Neural progenitor cell (in vitro differentiated cells): ENCODE data around the gene TNFSF12. TPM values are rescaled to one million over a fixed set of nuclear protein-coding genes. Genes with fewer than 3 reads are reported as not detected.
A peak's percentile ranks its signal among the peaks of the same experiment; 100 is the strongest.
"Not testable (repeated sequence)": the region's sequence is repeated elsewhere in the genome, so short reads cannot be mapped to it uniquely, and the experiment has no call there.

Experiments
- DNase-seq: peaks from one replicate; pipeline ENCODE4 v3.0.0-alpha.2; 2016; ENCODE audit warnings: low spot score
- H2AFZ ChIP-seq: fragments of 200-600 bp; sonication (generic); replicated peaks from 2 replicates; pipeline ENCODE4 v1.6.1; 2016; ENCODE audit warnings: antibody characterized with exemption
- H3F3A ChIP-seq: fragments of 200-600 bp; sonication (generic); 2 replicates; pipeline ENCODE4 v1.6.1; 2016; ENCODE audit warnings: antibody characterized with exemption, low read depth
- H3K27ac ChIP-seq: fragments of 200-600 bp; sonication (generic); 2 replicates; pipeline ENCODE4 v1.5.1; 2016; ENCODE audit warnings: mild to moderate bottlenecking
- H3K27me3 ChIP-seq: fragments of 200-600 bp; sonication (generic); 2 replicates; pipeline ENCODE4 v1.6.1; 2016; ENCODE audit warnings: mild to moderate bottlenecking, moderate library complexity
- H3K36me3 ChIP-seq: fragments of 200-600 bp; sonication (generic); 2 replicates; pipeline ENCODE4 v1.5.1; 2016
- H3K4me1 ChIP-seq: fragments of 200-600 bp; sonication (generic); 2 replicates; pipeline ENCODE4 v1.6.1; 2016; ENCODE audit warnings: mixed run types
- H3K4me2 ChIP-seq: fragments of 200-600 bp; sonication (generic); 2 replicates; pipeline ENCODE4 v1.6.1; 2016
- H3K4me3 ChIP-seq: fragments of 200-600 bp; sonication (generic); 2 replicates; pipeline ENCODE4 v1.5.1; 2016
- H3K79me2 ChIP-seq: fragments of 200-600 bp; sonication (generic); 2 replicates; pipeline ENCODE4 v1.6.1; 2016; ENCODE audit warnings: low read depth
- H3K9ac ChIP-seq: fragments of 200-600 bp; sonication (generic); 2 replicates; pipeline ENCODE4 v1.6.1; 2016
- H3K9me3 ChIP-seq: fragments of 200-600 bp; sonication (generic); 2 replicates; pipeline ENCODE4 v1.5.1; 2016; ENCODE audit warnings: low read depth
- H4K20me1 ChIP-seq: fragments of 200-600 bp; sonication (generic); 2 replicates; pipeline ENCODE4 v1.6.1; 2016; ENCODE audit warnings: low read depth
- H3K27ac Mint-ChIP-seq: 3 replicates; pipeline ENCODE4 v1.8.0; 2021; ENCODE audit warnings: mixed read lengths
- H3K27me3 Mint-ChIP-seq: 2 replicates; pipeline ENCODE4 v1.8.0; 2022; ENCODE audit warnings: low read depth, mild to moderate bottlenecking, inconsistent platforms, moderate library complexity, mixed read lengths; ENCODE audit not compliant: insufficient read depth
- H3K36me3 Mint-ChIP-seq: 3 replicates; pipeline ENCODE4 v1.8.0; 2021; ENCODE audit warnings: mixed read lengths
- H3K4me1 Mint-ChIP-seq: 3 replicates; pipeline ENCODE4 v1.8.0; 2021; ENCODE audit warnings: mixed read lengths
- H3K4me3 Mint-ChIP-seq: 3 replicates; pipeline ENCODE4 v1.8.0; 2021; ENCODE audit warnings: mild to moderate bottlenecking, moderate library complexity, mixed read lengths
- H3K9me3 Mint-ChIP-seq: 3 replicates; pipeline ENCODE4 v1.8.0; 2020; ENCODE audit warnings: mixed read lengths
- EZH2 ChIP-seq: fragments of 200-600 bp; sonication (generic); IDR thresholded peaks from 2 replicates; pipeline ENCODE4 v1.6.1; 2017; ENCODE audit warnings: antibody characterized with exemption, mild to moderate bottlenecking, moderate library complexity
- EZH2phosphoT487 ChIP-seq: fragments of 200-600 bp; sonication (generic); IDR thresholded peaks from 2 replicates; pipeline ENCODE4 v1.6.1; 2017; ENCODE audit warnings: antibody characterized with exemption
- total RNA-seq: library from RNA; depleted of rRNA; stranded (reverse); fragments of >200 nt; gene quantifications from 2 replicates; pipeline ENCODE4 v1.2.3, GENCODE V29; 2015; ENCODE audit warnings: low replicate concordance
- TF ChIP-seq, protein P1 (sequence below): fragments of 200-600 bp; sonication (generic); IDR thresholded peaks from 2 replicates; pipeline ENCODE4 v1.5.1; 2017; ENCODE audit warnings: antibody characterized with exemption, mild to moderate bottlenecking

TNFSF12 gene
- total RNA-seq, 1 donor from 2014 or later: 0.75 TPM

DNA sequence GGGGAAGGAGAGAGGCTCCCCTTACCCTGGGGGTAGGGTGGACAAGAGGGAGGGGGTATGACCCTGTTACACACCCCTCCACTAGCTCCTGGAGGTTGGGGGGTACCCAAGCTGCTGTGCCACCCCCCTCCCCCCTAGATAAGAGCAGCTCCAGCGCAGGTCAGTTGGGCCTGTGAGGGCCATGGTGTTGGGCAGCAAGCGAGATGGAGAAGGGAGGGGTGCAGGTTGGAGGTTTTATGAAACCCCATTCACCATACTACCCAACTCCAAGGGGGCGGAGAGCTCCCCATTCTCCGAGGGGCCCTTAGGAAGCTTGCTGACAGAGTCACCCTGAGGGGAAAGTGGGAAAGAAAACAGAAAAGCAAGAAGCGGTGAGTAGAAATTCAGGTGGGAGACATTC lies 42.7 kb downstream of the TNFSF12 start:
- Mint-ChIP-seq H3K27me3 (peaks cover 14% of the 10 kb centered on the region), H3K36me3 (peaks cover 41% of the 10 kb centered on the region), H3K9me3 (no peaks in the 10 kb centered on the region), H3K4me1 (peaks cover 9% of the 10 kb centered on the region), H3K27ac (peak overlapping the region; percentile 17), H3K4me3 (no peak overlapping the region)
- Histone ChIP-seq H3K9ac (no peak overlapping the region), H3K79me2 (peaks cover 8% of the 10 kb centered on the region), H3K9me3 (no peaks in the 10 kb centered on the region), H3F3A (peaks cover 64% of the 10 kb centered on the region), H3K27me3 (no peaks in the 10 kb centered on the region), H3K4me1 (peaks cover 40% of the 10 kb centered on the region), H4K20me1 (peaks cover 5% of the 10 kb centered on the region), H3K36me3 (peaks cover 3% of the 10 kb centered on the region), H3K4me3 (no peak overlapping the region), H2AFZ (no peak overlapping the region), H3K27ac (peak overlapping the region; percentile 99), H3K4me2 (peak overlapping the region; percentile 70)
- no peak for DNase-seq
- TF ChIP-seq EZH2phosphoT487 (no peak), EZH2 (no peak)
- TF ChIP-seq, protein P1, sequence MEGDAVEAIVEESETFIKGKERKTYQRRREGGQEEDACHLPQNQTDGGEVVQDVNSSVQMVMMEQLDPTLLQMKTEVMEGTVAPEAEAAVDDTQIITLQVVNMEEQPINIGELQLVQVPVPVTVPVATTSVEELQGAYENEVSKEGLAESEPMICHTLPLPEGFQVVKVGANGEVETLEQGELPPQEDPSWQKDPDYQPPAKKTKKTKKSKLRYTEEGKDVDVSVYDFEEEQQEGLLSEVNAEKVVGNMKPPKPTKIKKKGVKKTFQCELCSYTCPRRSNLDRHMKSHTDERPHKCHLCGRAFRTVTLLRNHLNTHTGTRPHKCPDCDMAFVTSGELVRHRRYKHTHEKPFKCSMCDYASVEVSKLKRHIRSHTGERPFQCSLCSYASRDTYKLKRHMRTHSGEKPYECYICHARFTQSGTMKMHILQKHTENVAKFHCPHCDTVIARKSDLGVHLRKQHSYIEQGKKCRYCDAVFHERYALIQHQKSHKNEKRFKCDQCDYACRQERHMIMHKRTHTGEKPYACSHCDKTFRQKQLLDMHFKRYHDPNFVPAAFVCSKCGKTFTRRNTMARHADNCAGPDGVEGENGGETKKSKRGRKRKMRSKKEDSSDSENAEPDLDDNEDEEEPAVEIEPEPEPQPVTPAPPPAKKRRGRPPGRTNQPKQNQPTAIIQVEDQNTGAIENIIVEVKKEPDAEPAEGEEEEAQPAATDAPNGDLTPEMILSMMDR: no peak

DNA sequence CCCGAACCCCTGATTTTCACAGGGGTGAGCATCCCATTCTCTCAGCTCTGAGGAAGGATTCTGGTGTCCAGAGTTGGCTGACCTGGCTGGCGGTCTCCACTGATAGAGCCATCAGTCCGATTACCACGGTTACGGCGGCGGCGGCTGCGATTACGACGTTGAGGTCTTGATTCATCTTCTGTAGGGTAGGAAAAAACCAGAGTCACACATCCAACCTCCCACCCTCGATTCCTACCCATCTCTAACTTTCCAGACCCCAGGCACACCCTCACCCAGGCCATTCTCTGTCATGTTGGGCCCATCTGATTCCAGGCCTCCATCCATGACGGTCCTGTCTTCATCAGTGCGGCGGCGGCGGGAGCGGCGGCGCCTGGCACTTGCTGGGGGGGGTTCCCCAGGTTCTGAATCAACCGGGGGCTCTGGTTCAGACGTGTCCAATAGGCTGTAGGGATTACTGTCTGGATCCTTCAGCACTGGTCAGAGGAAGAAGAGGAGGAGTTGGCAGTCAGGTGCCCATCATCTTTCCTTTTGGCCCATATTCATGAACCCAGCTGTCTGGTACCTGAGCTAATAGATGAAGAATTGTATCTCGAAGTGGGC lies 43.7 kb downstream of the TNFSF12 start:
- peaks cover 40% of the 10 kb centered on the region for H3K4me1 ChIP-seq
- Mint-ChIP-seq H3K4me3 (peak overlapping the region; percentile 13), H3K27ac (no peak overlapping the region), H3K27me3 (peaks cover 14% of the 10 kb centered on the region), H3K36me3 (peaks cover 42% of the 10 kb centered on the region), H3K9me3 (no peaks in the 10 kb centered on the region), H3K4me1 (peaks cover 10% of the 10 kb centered on the region)
- peak overlapping the region; percentile 99 for H3K27ac ChIP-seq
- no peaks in the 10 kb centered on the region for H3K9me3 ChIP-seq
- no peak overlapping the region for H2AFZ ChIP-seq
- no peak overlapping the region for H3K9ac ChIP-seq
- H3K4me3 ChIP-seq: no peak overlapping the region
- DNase-seq: no peak
- H4K20me1 ChIP-seq: peaks cover 5% of the 10 kb centered on the region
- H3K79me2 ChIP-seq: peaks cover 8% of the 10 kb centered on the region
- H3K4me2 ChIP-seq: no peak overlapping the region
- H3F3A ChIP-seq: peaks cover 64% of the 10 kb centered on the region
- TF ChIP-seq EZH2 (no peak), EZH2phosphoT487 (no peak)
- H3K27me3 ChIP-seq: no peaks in the 10 kb centered on the region
- peaks cover 3% of the 10 kb centered on the region for H3K36me3 ChIP-seq

DNA sequence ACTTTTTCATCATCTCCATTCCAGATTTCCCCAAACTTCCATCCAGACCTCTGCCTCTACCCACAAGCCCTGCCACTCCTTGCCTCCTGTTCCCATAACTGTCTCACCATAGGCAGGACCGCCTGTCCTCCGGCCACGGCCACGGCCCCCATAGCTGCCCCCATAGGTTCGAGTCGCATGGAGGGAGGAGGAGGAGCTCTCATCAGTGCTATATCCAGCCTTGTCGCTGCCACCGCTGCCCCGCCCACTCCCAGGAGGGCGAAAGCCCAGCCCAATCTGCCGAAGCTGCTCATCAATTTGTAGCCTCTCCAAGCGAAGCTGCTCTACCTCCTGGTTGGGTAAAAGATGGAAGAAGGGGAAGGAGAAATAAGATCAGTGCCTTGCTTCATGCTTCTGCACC lies 44.4 kb downstream of the TNFSF12 start:
- peak overlapping the region; percentile 99 for H3K27ac ChIP-seq
- peaks cover 10% of the 10 kb centered on the region for H3K4me1 Mint-ChIP-seq
- H2AFZ ChIP-seq: no peak overlapping the region
- peak overlapping the region; percentile 46 for H3K27ac Mint-ChIP-seq
- H3K27me3 ChIP-seq: no peaks in the 10 kb centered on the region
- peaks cover 5% of the 10 kb centered on the region for H4K20me1 ChIP-seq
- no peaks in the 10 kb centered on the region for H3K9me3 Mint-ChIP-seq
- H3K36me3 ChIP-seq: peaks cover 3% of the 10 kb centered on the region
- H3F3A ChIP-seq: peaks cover 64% of the 10 kb centered on the region
- TF ChIP-seq EZH2phosphoT487: no peak
- no peak for TF ChIP-seq EZH2
- TF ChIP-seq, protein P1: no peak
- peaks cover 40% of the 10 kb centered on the region for H3K4me1 ChIP-seq
- no peak for DNase-seq
- H3K27me3 Mint-ChIP-seq: peaks cover 12% of the 10 kb centered on the region
- no peaks in the 10 kb centered on the region for H3K9me3 ChIP-seq
- H3K4me3 ChIP-seq: no peak overlapping the region
- peak overlapping the region; percentile 47 for H3K4me3 Mint-ChIP-seq
- H3K79me2 ChIP-seq: peaks cover 8% of the 10 kb centered on the region
- H3K4me2 ChIP-seq: no peak overlapping the region
- no peak overlapping the region for H3K9ac ChIP-seq
- H3K36me3 Mint-ChIP-seq: peaks cover 43% of the 10 kb centered on the region

DNA sequence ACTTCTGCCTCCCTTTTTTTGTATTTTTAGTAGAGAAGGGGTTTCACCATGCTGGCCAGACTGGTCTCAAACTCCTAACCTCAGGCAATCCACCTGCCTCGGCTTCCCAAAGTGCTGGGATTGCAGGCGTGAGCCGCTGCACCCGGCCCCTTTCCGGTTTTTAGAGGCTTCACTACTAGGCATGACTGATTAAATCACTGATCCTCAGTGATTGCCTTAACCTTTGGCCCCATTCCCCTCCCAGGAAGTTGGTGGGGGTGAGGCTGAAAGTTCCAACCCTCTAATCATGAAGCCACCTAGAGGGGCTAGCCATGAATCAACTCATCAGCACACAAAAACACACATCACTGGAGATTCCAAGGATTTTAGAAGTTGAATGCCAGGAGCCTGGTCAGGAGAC lies 48.7 kb downstream of the TNFSF12 start:
- not testable (repeated sequence) for H3K4me3 ChIP-seq, H3K27ac Mint-ChIP-seq, H3K4me3 Mint-ChIP-seq, H3K4me1 Mint-ChIP-seq, H3K27me3 Mint-ChIP-seq, H4K20me1 ChIP-seq, H3K9me3 ChIP-seq, H3K27me3 ChIP-seq, H3K27ac ChIP-seq, DNase-seq, H3K9ac ChIP-seq, H3K36me3 ChIP-seq, H3K4me2 ChIP-seq, H2AFZ ChIP-seq, H3K79me2 ChIP-seq, H3K9me3 Mint-ChIP-seq
- peaks cover 45% of the 10 kb centered on the region for H3K36me3 Mint-ChIP-seq
- H3F3A ChIP-seq: peaks cover 22% of the 10 kb centered on the region
- H3K4me1 ChIP-seq: peaks cover 10% of the 10 kb centered on the region
